GM12878 (cell line): Measurements from ENCODE around the gene IRF1. TPM values are rescaled to one million over a fixed set of nuclear protein-coding genes. Genes with fewer than 3 reads are reported as not detected.

Experiments used
- ATAC-seq: fragments of 200-7000 bp; cut with Tn5 transposase; 3 replicates; pipeline ENCODE4 v1.9.1; 2020; ENCODE audit warnings: mild to moderate bottlenecking, moderate library complexity
- BruUV-seq: library from RNA; stranded (reverse); fragments of 400-500 nt; replicated peaks from 2 replicates; lab custom pipeline; 2021; lab: Mats Ljungman, UMichigan
- CTCF ChIA-PET: fragments of 300-600 bp; sonication (Branson Sonifier 250); formaldehyde crosslinking; extraction: SDS; loops from one replicate; lab custom pipeline; 2021; ENCODE audit warnings: inconsistent platforms; lab: Yijun Ruan, JAX
- POLR2A ChIA-PET: fragments of 350-600 bp; formaldehyde crosslinking; extraction: SDS; loops from one replicate; lab custom pipeline; 2021; ENCODE audit warnings: inconsistent platforms; lab: Charles Lee
- RAD21 ChIA-PET: fragments of 300-600 bp; sonication (Branson Sonifier 250); formaldehyde crosslinking; loops from one replicate; lab custom pipeline; 2023; ENCODE audit warnings: antibody characterized with exemption; ENCODE audit not compliant: unreplicated experiment; lab: Charles Lee
- SMC1A ChIA-PET: fragments of 300-600 bp; sonication (Branson Sonifier 250); formaldehyde crosslinking; loops from one replicate; lab custom pipeline; 2023; ENCODE audit not compliant: unreplicated experiment, uncharacterized antibody; lab: Charles Lee
- DNase-seq: peaks from one replicate; pipeline ENCODE4 v3.0.0-alpha.2; 2011; ENCODE audit warnings: low read depth, low spot score
- FAIRE-seq: peaks from 3 replicates; lab custom pipeline; 2011; peaks lifted over from hg19 to GRCh38; lab: Jason Lieb, UNC
- H2AFZ ChIP-seq: 2 replicates; pipeline ENCODE4 v1.6.0; 2011; ENCODE audit warnings: low read depth, low read length, control low read depth; ENCODE audit not compliant: control insufficient read depth
- H3K27ac ChIP-seq: 2 replicates; pipeline ENCODE4 v1.5.1; 2011; ENCODE audit warnings: control low read depth; ENCODE audit not compliant: control insufficient read depth, insufficient read depth
- H3K27me3 ChIP-seq, 2 experiments: replicated peaks in 1 of 2; 2 replicates each; pipeline versions ENCODE4 v1.6.0 to v1.6.1; 2011; ENCODE audit warnings: low read length in 1 of 2; ENCODE audit not compliant: control insufficient read depth in 2 of 2, insufficient read depth in 2 of 2
- H3K36me3 ChIP-seq, 2 experiments: 2 replicates each; pipeline ENCODE4 v1.5.1; 2011; ENCODE audit warnings: low read length in 1 of 2; ENCODE audit not compliant: control insufficient read depth in 2 of 2, insufficient read depth in 2 of 2
- H3K4me1 ChIP-seq: 2 replicates; pipeline ENCODE4 v1.6.1; 2011; ENCODE audit warnings: mild to moderate bottlenecking, low read length, moderate library complexity, mixed read lengths; ENCODE audit not compliant: control insufficient read depth, insufficient read depth
- H3K4me2 ChIP-seq: 2 replicates; pipeline ENCODE4 v1.6.0; 2011; ENCODE audit warnings: control low read depth; ENCODE audit not compliant: control insufficient read depth, insufficient read depth
- H3K4me3 ChIP-seq: fragments of 200-600 bp; sonication (generic); 2 replicates; pipeline ENCODE4 v1.5.1; 2016
- H3K79me2 ChIP-seq: 2 replicates; pipeline ENCODE4 v1.6.0; 2011; ENCODE audit warnings: low read length; ENCODE audit not compliant: control insufficient read depth, insufficient read depth
- H3K9ac ChIP-seq: 2 replicates; pipeline ENCODE4 v1.8.0; 2011; ENCODE audit warnings: low read length, control low read depth, mixed read lengths; ENCODE audit not compliant: control insufficient read depth, insufficient read depth
- H3K9me3 ChIP-seq: replicated peaks from 3 replicates; pipeline ENCODE4 v1.5.1; 2011; ENCODE audit warnings: mild to moderate bottlenecking, low read length; ENCODE audit not compliant: control insufficient read depth, insufficient read depth
- H4K20me1 ChIP-seq: 2 replicates; pipeline ENCODE4 v1.6.0; 2011; ENCODE audit not compliant: control insufficient read depth, insufficient read depth
- CBX3 ChIP-seq: fragments of 200-600 bp; sonication (generic); IDR thresholded peaks from 2 replicates; pipeline ENCODE4 v1.6.1; 2016; ENCODE audit warnings: low read depth, borderline replicate concordance
- IRF4 ChIP-seq: IDR thresholded peaks from 2 replicates; pipeline ENCODE4 v1.6.1; 2011; ENCODE audit warnings: low read depth, low read length
- MEF2B ChIP-seq: fragments of 450-650 bp; IDR thresholded peaks from 2 replicates; pipeline ENCODE4 v1.6.1; 2018; ENCODE audit warnings: mild to moderate bottlenecking, moderate library complexity; ENCODE audit not compliant: partially characterized antibody, poor library complexity, severe bottlenecking
- NRF1 ChIP-seq: conservative IDR thresholded peaks from 2 replicates; pipeline ENCODE4 v1.6.1; 2011; ENCODE audit warnings: mild to moderate bottlenecking, low read depth, low read length, improper control_type of control experiment
- RCOR1 ChIP-seq: conservative IDR thresholded peaks from 2 replicates; pipeline ENCODE4 v1.6.1; 2012; ENCODE audit warnings: low read depth, low read length, improper control_type of control experiment
- TBL1XR1 ChIP-seq: IDR thresholded peaks from 2 replicates; pipeline ENCODE4 v1.6.1; 2012; ENCODE audit warnings: low read depth, low read length, improper control_type of control experiment
- WGBS: methylation state at CpG from one replicate; pipeline ENCODE4 v1.1.6; 2016; ENCODE audit warnings: low lambda C conversion rate; ENCODE audit not compliant: insufficient replicate concordance, insufficient coverage; ENCODE audit errors: missing lambda C conversion rate; 5-methylcytosine and 5-hydroxymethylcytosine counted together
- in situ Hi-C: fragments of 300-500 bp; cut with MboI; formaldehyde crosslinking; loops from 9 replicates; pipeline ENCODE4 v1.14.3; 2018; ENCODE audit warnings: mixed read lengths
- intact Hi-C: fragments of 100-400 bp; cut with micrococcal nuclease; formaldehyde crosslinking; loops from one replicate; pipeline ENCODE4 v1.14.2; 2022; ENCODE audit not compliant: unreplicated experiment
- polyA plus RNA-seq, 11 experiments: library from polyadenylated mRNA; depleted of rRNA in 4 of 11; unstranded in 6 of 11; stranded (reverse) in 5 of 11; fragments of >200 nt; fragmentation: Nextera tagmentation in 4 of 11; fragmentation: Illumina TruSeq in 1 of 11; extraction: Ambion mirVana in 4 of 11; extraction: Trizol in 1 of 11; gene quantifications; 1 replicate in 1 of 11; 2 replicates in 10 of 11; pipeline versions ENCODE4 v1.2.1 to v1.2.3, GENCODE V29; 2011 to 2016; ENCODE audit warnings: inconsistent platforms in 2 of 11, missing spikeins in 2 of 11, low read depth in 1 of 11
- total RNA-seq, 4 experiments: library from RNA; depleted of rRNA in 3 of 4; stranded (reverse); fragments of >200 nt in 3 of 4; fragmentation: Illumina TruSeq in 1 of 4; extraction: Trizol in 1 of 4; gene quantifications; 2 replicates each; pipeline versions ENCODE4 v1.2.1 to v1.2.3, GENCODE V29; 2013 to 2021
- TF ChIP-seq, protein P1 (sequence below): IDR thresholded peaks from 2 replicates; pipeline ENCODE4 v1.6.1; 2012; ENCODE audit warnings: low read depth, low read length, improper control_type of control experiment
- TF ChIP-seq, protein P2 (sequence below): fragments of 450-650 bp; formaldehyde crosslinking; IDR thresholded peaks from 2 replicates; pipeline ENCODE4 v1.5.0; 2022; ENCODE audit warnings: mild to moderate bottlenecking, missing genetic modification characterization

The IRF1 gene
- total and polyA plus RNA-seq, 10 of the 15 experiments (the other 5 are each of a cell fraction or from before 2014, with no cell fraction given), result 6.9 to 68.0 (median 49.6) TPM

DNA sequence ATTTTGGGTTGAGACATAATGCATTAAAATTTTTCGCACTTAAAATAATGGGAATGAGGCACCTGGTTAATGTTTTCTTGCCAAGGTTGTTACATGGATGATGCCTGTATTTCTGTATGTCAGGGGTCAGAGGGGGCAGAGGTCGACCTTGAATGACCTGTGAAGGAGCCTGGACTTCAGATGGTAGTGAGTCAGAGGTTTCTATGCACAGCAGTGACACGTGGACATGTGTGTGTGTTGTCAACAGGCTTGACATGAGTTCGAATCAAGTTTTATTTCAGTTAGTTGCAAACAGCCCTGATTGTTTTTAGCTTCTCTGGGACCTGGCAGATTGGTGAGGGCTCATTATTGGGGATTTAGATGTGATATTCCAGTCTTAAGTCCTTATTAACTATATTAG is 49.1 kb upstream of the IRF1 start:
- Histone ChIP-seq H3K27me3 (no peaks in the 10 kb centered on the region; a peak in 1 of 4 replicates), H3K9me3 (no peaks in the 10 kb centered on the region), H3K27ac (no peak overlapping the region), H3K4me1 (0 out of 2 replicates have a peak, but pooled peaks cover 3% of the 10 kb centered on the region), H3K79me2 (no peaks in the 10 kb centered on the region), H4K20me1 (no peaks in the 10 kb centered on the region), H3K4me3 (no peak overlapping the region), H3K36me3 (no peaks in the 10 kb centered on the region), H3K4me2 (no peak overlapping the region), H3K9ac (no peak overlapping the region), H2AFZ (no peak overlapping the region)
- no peak for DNase-seq
- FAIRE-seq, result no peak
- ATAC-seq, result no peak
- BruUV-seq, result no TSS peak
- intact Hi-C loops, result no loop called here
- ChIA-PET RAD21 (no interaction called here), SMC1A (no interaction called here), POLR2A (interaction anchor here (0.7 kb wide), 1 partner anchor 12 kb away, joined by 3 read pairs; no protein-coding TSS in a partner anchor)
- in situ Hi-C loops, result no loop called here
- WGBS, result 35% methylated on average over 4 of the region's 4 CpGs
- TF ChIP-seq TBL1XR1, result no peak
- TF ChIP-seq, all 136 proteins: peak for 0
- CTCF ChIA-PET, result interaction anchor here (1.4 kb wide), 1 partner anchor 280 kb away, joined by 4 read pairs; no protein-coding TSS in a partner anchor

DNA sequence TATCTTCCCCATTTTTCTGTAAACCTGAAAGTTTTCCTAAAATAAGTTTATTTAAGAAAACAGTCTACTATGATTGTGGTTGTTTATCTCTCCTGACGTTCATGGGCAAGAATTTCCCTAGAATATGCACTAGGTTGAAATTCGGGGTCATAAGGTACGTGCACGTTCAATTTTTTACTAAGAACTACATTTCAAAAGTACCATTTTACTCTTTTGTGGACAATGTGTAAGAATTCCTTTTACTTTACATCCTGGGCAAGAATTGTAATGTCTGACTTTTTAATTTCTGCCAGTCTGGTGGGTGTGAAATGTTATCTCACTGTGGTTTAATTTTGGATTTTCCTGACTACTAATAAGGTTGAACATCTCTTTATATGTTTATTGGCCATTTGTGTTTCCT is 40.4 kb upstream of the IRF1 start:
- ATAC-seq (no peak), DNase-seq (no peak), FAIRE-seq (no peak)
- Histone ChIP-seq H3K79me2 (no peaks in the 10 kb centered on the region), H3K9ac (no peak overlapping the region), H3K4me2 (no peak overlapping the region), H3K4me1 (peaks cover 14% of the 10 kb centered on the region), H3K27me3 (no peaks in the 10 kb centered on the region; a peak in 1 of 4 replicates), H2AFZ (no peak overlapping the region), H3K27ac (no peak overlapping the region), H3K4me3 (no peak overlapping the region), H3K36me3 (no peaks in the 10 kb centered on the region), H4K20me1 (no peaks in the 10 kb centered on the region), H3K9me3 (no peaks in the 10 kb centered on the region)
- POLR2A ChIA-PET, result no interaction called here
- intact Hi-C loops, result no loop called here
- WGBS, result 27% methylated on average over 4 of the region's 4 CpGs
- in situ Hi-C loops, result no loop called here
- SMC1A ChIA-PET, result interaction anchor here (1.5 kb wide), 1 partner anchor 8 kb away, joined by 3 read pairs; no protein-coding TSS in a partner anchor
- CTCF ChIA-PET, result interaction anchor here (0.9 kb wide), 1 partner anchor 30 kb away, joined by 3 read pairs; no protein-coding TSS in a partner anchor
- RAD21 ChIA-PET, result no interaction called here
- BruUV-seq, result no TSS peak
- TF ChIP-seq CBX3 (no peak), IRF4 (no peak), NRF1 (no peak), RCOR1 (no peak), MEF2B (no peak)
- TF ChIP-seq, protein P1, sequence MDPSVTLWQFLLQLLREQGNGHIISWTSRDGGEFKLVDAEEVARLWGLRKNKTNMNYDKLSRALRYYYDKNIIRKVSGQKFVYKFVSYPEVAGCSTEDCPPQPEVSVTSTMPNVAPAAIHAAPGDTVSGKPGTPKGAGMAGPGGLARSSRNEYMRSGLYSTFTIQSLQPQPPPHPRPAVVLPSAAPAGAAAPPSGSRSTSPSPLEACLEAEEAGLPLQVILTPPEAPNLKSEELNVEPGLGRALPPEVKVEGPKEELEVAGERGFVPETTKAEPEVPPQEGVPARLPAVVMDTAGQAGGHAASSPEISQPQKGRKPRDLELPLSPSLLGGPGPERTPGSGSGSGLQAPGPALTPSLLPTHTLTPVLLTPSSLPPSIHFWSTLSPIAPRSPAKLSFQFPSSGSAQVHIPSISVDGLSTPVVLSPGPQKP, result no peak
- TF ChIP-seq, protein P2, sequence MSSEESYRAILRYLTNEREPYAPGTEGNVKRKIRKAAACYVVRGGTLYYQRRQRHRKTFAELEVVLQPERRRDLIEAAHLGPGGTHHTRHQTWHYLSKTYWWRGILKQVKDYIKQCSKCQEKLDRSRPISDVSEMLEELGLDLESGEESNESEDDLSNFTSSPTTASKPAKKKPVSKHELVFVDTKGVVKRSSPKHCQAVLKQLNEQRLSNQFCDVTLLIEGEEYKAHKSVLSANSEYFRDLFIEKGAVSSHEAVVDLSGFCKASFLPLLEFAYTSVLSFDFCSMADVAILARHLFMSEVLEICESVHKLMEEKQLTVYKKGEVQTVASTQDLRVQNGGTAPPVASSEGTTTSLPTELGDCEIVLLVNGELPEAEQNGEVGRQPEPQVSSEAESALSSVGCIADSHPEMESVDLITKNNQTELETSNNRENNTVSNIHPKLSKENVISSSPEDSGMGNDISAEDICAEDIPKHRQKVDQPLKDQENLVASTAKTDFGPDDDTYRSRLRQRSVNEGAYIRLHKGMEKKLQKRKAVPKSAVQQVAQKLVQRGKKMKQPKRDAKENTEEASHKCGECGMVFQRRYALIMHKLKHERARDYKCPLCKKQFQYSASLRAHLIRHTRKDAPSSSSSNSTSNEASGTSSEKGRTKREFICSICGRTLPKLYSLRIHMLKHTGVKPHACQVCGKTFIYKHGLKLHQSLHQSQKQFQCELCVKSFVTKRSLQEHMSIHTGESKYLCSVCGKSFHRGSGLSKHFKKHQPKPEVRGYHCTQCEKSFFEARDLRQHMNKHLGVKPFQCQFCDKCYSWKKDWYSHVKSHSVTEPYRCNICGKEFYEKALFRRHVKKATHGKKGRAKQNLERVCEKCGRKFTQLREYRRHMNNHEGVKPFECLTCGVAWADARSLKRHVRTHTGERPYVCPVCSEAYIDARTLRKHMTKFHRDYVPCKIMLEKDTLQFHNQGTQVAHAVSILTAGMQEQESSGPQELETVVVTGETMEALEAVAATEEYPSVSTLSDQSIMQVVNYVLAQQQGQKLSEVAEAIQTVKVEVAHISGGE (CRISPR knock-in tag), result no peak
